ENCODE data around the gene SMOC1.
"Not testable (repeated sequence)": the region's sequence is repeated elsewhere in the genome, so short reads cannot be mapped to it uniquely, and the experiment has no call there.

SMOC1 gene

GRCh38 chr14:69896972-69897371 is 17.8 kb downstream of the SMOC1 start:
- no peak for ATAC-seq (ENCODE audit: low read depth)
- no peaks in the 10 kb centered on the region for H3K4me1 Mint-ChIP-seq
- peaks cover 3% of the 10 kb centered on the region for H3K36me3 Mint-ChIP-seq
- H3K27me3 Mint-ChIP-seq = peaks cover 13% of the 10 kb centered on the region
- peaks cover 18% of the 10 kb centered on the region for H3K9me3 Mint-ChIP-seq
- H3K4me3 Mint-ChIP-seq = no peak overlapping the region
- no peak overlapping the region for H3K27ac Mint-ChIP-seq
- no peak for DNase-seq (ENCODE audit: low spot score in 2 of 2)

GRCh38 chr14:69900603-69901002 is 21.4 kb downstream of the SMOC1 start:
- Mint-ChIP-seq H3K4me1 (no peaks in the 10 kb centered on the region), H3K9me3 (peaks cover 14% of the 10 kb centered on the region), H3K27ac (no peak overlapping the region), H3K36me3 (peaks cover 1% of the 10 kb centered on the region), H3K4me3 (no peak overlapping the region), H3K27me3 (peaks cover 3% of the 10 kb centered on the region)
- ATAC-seq (ENCODE audit: low read depth) (no peak), DNase-seq (ENCODE audit: low spot score in 2 of 2) (no peak)

GRCh38 chr14:69901113-69901951 is 22.1 kb downstream of the SMOC1 start:
- Mint-ChIP-seq H3K36me3 (peaks cover 1% of the 10 kb centered on the region), H3K9me3 (peaks cover 14% of the 10 kb centered on the region), H3K4me1 (no peaks in the 10 kb centered on the region), H3K4me3 (no peak overlapping the region), H3K27me3 (peaks cover 1% of the 10 kb centered on the region), H3K27ac (no peak overlapping the region)
- DNase-seq (ENCODE audit: low spot score in 2 of 2) = no peak
- ATAC-seq (ENCODE audit: low read depth) = no peak

GRCh38 chr14:69903046-69903445 is 23.8 kb downstream of the SMOC1 start:
- H3K4me3 Mint-ChIP-seq; H3K9me3 Mint-ChIP-seq; H3K27ac Mint-ChIP-seq; H3K27me3 Mint-ChIP-seq; H3K4me1 Mint-ChIP-seq; ATAC-seq (ENCODE audit: low read depth); H3K36me3 Mint-ChIP-seq; DNase-seq (ENCODE audit: low spot score in 2 of 2): not testable (repeated sequence)

DNA sequence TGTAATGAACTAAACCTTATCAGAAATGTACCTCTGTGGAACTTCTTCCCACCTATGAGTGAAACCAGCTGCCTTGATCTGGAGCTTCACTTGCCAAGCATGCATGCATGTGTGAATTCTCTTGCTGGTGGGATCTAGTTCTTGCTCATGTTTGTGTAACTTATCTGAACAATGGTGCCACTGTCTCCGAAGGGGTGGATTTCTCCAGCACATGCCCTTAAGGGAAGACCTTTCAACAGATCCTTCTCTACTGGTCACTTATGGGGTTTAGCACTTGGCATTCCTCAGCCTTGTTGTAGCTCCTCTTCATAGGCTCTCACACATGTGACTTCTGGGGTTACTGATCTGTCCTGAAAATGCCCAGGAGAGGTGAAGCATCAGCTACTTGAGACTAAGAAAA is 25.0 kb downstream of the SMOC1 start:
- DNase-seq (ENCODE audit: low spot score in 2 of 2) = no peak
- no peaks in the 10 kb centered on the region for H3K4me1 Mint-ChIP-seq
- no peaks in the 10 kb centered on the region for H3K36me3 Mint-ChIP-seq
- no peaks in the 10 kb centered on the region for H3K9me3 Mint-ChIP-seq
- H3K27me3 Mint-ChIP-seq = no peaks in the 10 kb centered on the region
- H3K27ac Mint-ChIP-seq = no peak overlapping the region
- no peak for ATAC-seq (ENCODE audit: low read depth)
- no peak overlapping the region for H3K4me3 Mint-ChIP-seq

DNA sequence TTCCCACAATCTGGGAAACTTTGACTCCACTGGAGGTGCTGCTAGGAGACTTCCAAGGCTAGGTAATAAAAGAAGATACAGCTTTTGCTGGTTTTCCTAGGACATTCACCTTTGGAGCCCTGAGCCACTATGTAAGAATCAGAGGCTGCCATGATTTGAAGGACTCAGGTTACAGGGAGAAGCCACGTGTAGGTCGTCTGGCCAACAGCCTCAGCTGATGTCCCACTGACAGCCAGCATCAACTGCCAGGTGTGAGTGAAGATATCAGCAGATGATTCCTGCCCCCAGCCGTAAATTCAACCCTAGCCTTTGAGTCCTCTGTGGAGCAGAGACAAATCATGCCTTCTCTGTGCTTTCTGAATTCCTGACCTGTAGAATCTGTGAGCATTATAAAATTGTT is 27.0 kb downstream of the SMOC1 start:
- ATAC-seq (ENCODE audit: low read depth) (no peak), DNase-seq (ENCODE audit: low spot score in 2 of 2) (no peak)
- Mint-ChIP-seq H3K4me1 (no peaks in the 10 kb centered on the region), H3K9me3 (no peaks in the 10 kb centered on the region), H3K4me3 (no peak overlapping the region), H3K27ac (no peak overlapping the region), H3K27me3 (no peaks in the 10 kb centered on the region), H3K36me3 (no peaks in the 10 kb centered on the region)

DNA sequence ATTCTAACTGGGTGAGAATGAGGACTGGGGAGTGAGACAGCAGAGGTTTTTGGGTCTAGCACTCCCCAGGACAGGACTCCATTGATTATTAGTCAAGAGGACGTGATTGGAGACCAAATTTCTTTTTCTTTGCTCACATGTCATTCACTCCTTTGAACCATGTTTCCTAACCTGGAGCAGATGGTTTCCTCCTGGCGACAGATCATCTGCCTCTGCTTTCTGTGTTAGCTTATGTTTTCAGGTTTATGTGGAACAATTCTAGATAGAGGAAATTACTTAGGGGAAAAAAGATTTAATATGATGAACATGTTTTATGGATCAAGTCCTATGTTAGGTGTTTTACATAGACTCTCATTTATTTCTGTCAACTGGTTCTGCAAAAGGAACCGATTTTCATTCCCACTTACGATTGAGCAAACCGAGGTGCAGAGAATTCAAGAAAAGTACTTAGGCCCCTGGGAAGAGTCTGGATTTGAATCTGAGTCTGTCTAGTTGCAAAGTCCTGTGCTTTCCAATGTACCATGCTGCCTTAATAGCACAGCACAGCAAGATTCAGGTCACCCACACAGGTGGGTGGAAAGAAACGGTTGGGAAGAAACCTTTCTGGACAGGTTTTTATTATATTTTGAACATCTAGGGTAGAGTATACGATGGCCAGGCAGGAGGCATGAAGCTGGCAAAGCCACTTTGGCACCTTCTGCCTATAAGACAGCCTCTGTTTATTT is 30.8 kb downstream of the SMOC1 start:
- H3K4me3 Mint-ChIP-seq = no peak overlapping the region
- H3K27ac Mint-ChIP-seq = no peak overlapping the region
- H3K36me3 Mint-ChIP-seq = no peaks in the 10 kb centered on the region
- peaks cover 3% of the 10 kb centered on the region for H3K27me3 Mint-ChIP-seq
- ATAC-seq (ENCODE audit: low read depth) (no peak), DNase-seq (ENCODE audit: low spot score in 2 of 2) (no peak)
- no peaks in the 10 kb centered on the region for H3K4me1 Mint-ChIP-seq
- peaks cover 1% of the 10 kb centered on the region for H3K9me3 Mint-ChIP-seq

- Mint-ChIP-seq H3K27me3 (peaks cover 11% of the 10 kb centered on the region), H3K4me1 (no peaks in the 10 kb centered on the region), H3K4me3 (no peak overlapping the region), H3K27ac (no peak overlapping the region), H3K9me3 (peaks cover 1% of the 10 kb centered on the region), H3K36me3 (no peaks in the 10 kb centered on the region)
- ATAC-seq (ENCODE audit: low read depth) (no peak), DNase-seq (ENCODE audit: low spot score in 2 of 2) (no peak)
Observed at GRCh38 chr14:69910871-69911270, 31.7 kb downstream of the SMOC1 start.

DNA sequence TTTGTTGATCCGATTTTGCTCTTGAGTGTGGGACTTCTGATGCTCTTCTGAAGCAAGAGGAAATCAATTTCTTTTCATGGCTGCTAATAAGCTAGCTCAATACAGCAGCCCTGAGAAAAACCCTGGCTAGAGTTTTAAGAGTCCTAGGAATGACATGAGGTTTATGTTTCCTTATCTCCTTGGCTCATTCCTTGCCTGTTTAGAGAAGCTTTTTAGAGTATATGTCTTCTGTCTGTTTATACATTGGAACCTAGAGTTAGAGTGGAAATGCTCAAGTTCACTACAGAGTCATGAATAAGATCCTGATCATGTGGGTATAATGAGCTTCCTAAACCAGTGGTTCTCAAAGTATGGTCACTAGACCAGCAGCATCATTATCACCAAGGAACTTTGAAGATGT is 34.5 kb downstream of the SMOC1 start:
- peaks cover 1% of the 10 kb centered on the region for H3K9me3 Mint-ChIP-seq
- no peak overlapping the region for H3K4me3 Mint-ChIP-seq
- H3K4me1 Mint-ChIP-seq = no peaks in the 10 kb centered on the region
- no peak overlapping the region for H3K27ac Mint-ChIP-seq
- peaks cover 19% of the 10 kb centered on the region for H3K27me3 Mint-ChIP-seq
- DNase-seq (ENCODE audit: low spot score in 2 of 2) = no peak
- H3K36me3 Mint-ChIP-seq = no peaks in the 10 kb centered on the region
- ATAC-seq (ENCODE audit: low read depth) = no peak

GRCh38 chr14:69916396-69916795 is 37.2 kb downstream of the SMOC1 start:
- Mint-ChIP-seq H3K27me3 (peaks cover 19% of the 10 kb centered on the region), H3K36me3 (no peaks in the 10 kb centered on the region), H3K27ac (no peak overlapping the region), H3K9me3 (peaks cover 1% of the 10 kb centered on the region), H3K4me1 (no peaks in the 10 kb centered on the region), H3K4me3 (no peak overlapping the region)
- no peak for DNase-seq (ENCODE audit: low spot score in 2 of 2)
- ATAC-seq (ENCODE audit: low read depth) = no peak

DNA sequence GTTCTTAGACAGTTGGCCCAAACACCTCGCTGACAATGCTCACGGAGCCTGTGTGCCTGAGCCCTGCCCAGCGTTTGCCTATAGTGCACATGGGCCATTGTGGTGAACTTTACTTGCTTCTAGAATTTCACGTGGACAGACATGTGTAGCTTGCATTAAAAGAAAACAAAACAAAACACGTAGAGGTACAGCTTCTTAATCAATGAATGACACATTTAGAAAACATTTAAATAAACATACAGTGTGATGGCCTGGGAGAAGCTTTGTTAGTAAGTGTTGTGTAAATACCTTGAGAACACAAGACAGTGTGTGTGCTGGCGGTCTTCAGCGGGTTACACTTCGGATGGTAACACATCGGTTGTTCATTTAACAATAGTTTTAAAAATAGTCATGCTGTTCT is 38.1 kb downstream of the SMOC1 start:
- Mint-ChIP-seq H3K4me3 (no peak overlapping the region), H3K36me3 (no peaks in the 10 kb centered on the region), H3K27me3 (peaks cover 19% of the 10 kb centered on the region), H3K27ac (no peak overlapping the region), H3K4me1 (no peaks in the 10 kb centered on the region), H3K9me3 (peaks cover 1% of the 10 kb centered on the region)
- ATAC-seq (ENCODE audit: low read depth) (no peak), DNase-seq (ENCODE audit: low spot score in 2 of 2) (no peak)

DNA sequence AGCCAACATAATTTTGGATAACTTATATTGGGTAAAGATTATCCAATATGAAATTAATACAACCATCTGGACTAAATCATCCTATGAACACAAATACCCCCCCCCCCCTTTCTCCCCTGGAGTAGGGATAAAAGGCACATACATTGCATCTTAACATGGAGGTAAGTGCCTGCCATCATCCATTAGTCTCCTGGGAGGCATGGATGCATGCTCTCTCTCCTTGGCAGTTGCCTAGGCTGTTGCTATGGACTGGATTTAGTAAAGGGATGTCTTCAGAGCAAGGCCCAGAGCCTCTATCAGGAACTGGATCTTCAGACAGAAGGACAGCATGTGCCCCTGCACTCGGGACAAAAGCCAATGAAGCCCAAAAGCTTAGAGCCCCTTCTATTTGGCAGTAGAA is 40.6 kb downstream of the SMOC1 start:
- ATAC-seq (ENCODE audit: low read depth) (no peak), DNase-seq (ENCODE audit: low spot score in 2 of 2) (no peak)
- H3K36me3 Mint-ChIP-seq = no peaks in the 10 kb centered on the region
- no peaks in the 10 kb centered on the region for H3K9me3 Mint-ChIP-seq
- peaks cover 28% of the 10 kb centered on the region for H3K27me3 Mint-ChIP-seq
- no peak overlapping the region for H3K27ac Mint-ChIP-seq
- no peak overlapping the region for H3K4me3 Mint-ChIP-seq
- no peaks in the 10 kb centered on the region for H3K4me1 Mint-ChIP-seq

DNA sequence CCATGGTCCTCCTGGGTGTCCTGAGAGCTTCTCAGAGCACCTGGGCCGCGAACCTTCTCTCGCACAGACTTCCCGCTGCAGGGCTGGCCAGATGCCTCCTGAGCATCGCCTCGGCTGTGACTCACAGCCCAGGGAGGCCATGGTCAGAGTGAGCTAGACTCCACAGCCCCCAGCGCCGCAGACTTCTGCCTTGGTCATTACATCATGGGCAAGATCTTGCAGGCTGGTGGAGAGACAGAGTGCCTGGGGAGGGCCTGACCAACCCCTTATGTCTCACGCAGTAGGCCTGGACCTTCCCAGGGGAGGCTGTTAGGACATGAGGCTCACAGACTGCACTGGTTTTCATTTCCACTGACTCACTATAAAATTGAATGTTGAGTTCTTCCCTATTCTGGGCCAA is 41.8 kb downstream of the SMOC1 start:
- H3K27me3 Mint-ChIP-seq = peaks cover 18% of the 10 kb centered on the region
- ATAC-seq (ENCODE audit: low read depth) (no peak), DNase-seq (ENCODE audit: low spot score in 2 of 2) (no peak)
- no peak overlapping the region for H3K4me3 Mint-ChIP-seq
- no peaks in the 10 kb centered on the region for H3K9me3 Mint-ChIP-seq
- H3K27ac Mint-ChIP-seq = no peak overlapping the region
- no peaks in the 10 kb centered on the region for H3K4me1 Mint-ChIP-seq
- no peaks in the 10 kb centered on the region for H3K36me3 Mint-ChIP-seq

- no peak for ATAC-seq (ENCODE audit: low read depth)
- no peaks in the 10 kb centered on the region for H3K9me3 Mint-ChIP-seq
- H3K4me1 Mint-ChIP-seq = no peaks in the 10 kb centered on the region
- no peak overlapping the region for H3K4me3 Mint-ChIP-seq
- no peak overlapping the region for H3K27ac Mint-ChIP-seq
- no peaks in the 10 kb centered on the region for H3K36me3 Mint-ChIP-seq
- no peak for DNase-seq (ENCODE audit: low spot score in 2 of 2)
- peaks cover 16% of the 10 kb centered on the region for H3K27me3 Mint-ChIP-seq
Observed at GRCh38 chr14:69922198-69922597, 43.0 kb downstream of the SMOC1 start.

- H3K27me3 Mint-ChIP-seq = peaks cover 17% of the 10 kb centered on the region
- no peak overlapping the region for H3K4me3 Mint-ChIP-seq
- H3K4me1 Mint-ChIP-seq = no peaks in the 10 kb centered on the region
- no peak for ATAC-seq (ENCODE audit: low read depth)
- H3K27ac Mint-ChIP-seq = no peak overlapping the region
- DNase-seq (ENCODE audit: low spot score in 2 of 2) = no peak
- H3K36me3 Mint-ChIP-seq = no peaks in the 10 kb centered on the region
- H3K9me3 Mint-ChIP-seq = no peaks in the 10 kb centered on the region
Observed at GRCh38 chr14:69924201-69924600, 45.0 kb downstream of the SMOC1 start.

Data from memory B cell (primary cell).